NOMO-1 treated with DMSO at 0.1 percent for 48 hours (cell line): ENCODE measurements around the gene LYAR.
A peak's percentile ranks its signal among the peaks of the same experiment; 100 is the strongest.
"Not testable (repeated sequence)": the region's sequence is repeated elsewhere in the genome, so short reads cannot be mapped to it uniquely, and the experiment has no call there.

ENCODE experiments used
- DNase-seq: peaks from one replicate; lab custom pipeline; 2025; ENCODE audit not compliant: unreplicated experiment; lab: John Stamatoyannopoulos, UW

LYAR gene

DNA sequence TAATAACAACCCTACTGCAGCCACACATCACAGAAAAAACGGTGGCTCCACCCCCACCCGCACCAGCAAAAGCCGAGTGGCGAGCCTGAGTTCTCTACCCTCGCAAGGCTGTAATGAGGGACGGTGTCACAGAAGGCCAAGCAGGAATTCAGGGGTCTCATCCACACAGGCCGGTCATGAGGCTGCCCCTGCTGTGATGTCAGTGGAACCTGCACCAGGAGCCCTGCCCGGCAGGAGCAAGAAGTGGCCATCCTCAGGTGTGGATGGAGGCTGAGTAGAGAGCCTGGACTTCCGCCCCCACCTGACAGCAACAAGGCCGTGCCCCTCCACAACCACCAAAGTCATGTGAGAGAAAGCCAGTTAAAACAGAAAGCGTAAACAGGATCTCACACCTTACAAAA is 20.6 kb downstream of the LYAR start:
- no peak for DNase-seq

DNA sequence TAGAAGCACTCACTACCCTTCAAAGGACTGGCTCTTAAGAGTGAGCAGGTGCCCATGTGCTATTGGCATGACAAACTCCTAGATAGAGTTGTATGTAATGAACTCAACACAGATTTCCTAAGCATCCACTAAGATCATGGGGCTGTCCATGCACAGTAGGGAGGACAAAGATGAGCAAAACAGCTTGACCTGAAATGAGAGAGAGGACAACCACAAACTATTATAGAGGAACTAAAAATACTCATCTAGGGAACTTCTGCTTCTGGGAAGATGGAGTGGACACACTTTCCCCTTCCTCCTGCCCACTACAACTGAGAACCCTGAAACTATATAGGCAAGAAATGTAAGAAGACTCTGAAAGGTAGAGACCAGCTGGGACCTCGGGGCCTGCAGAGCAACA is 21.2 kb downstream of the LYAR start:
- DNase-seq, result peak; percentile 55

DNA sequence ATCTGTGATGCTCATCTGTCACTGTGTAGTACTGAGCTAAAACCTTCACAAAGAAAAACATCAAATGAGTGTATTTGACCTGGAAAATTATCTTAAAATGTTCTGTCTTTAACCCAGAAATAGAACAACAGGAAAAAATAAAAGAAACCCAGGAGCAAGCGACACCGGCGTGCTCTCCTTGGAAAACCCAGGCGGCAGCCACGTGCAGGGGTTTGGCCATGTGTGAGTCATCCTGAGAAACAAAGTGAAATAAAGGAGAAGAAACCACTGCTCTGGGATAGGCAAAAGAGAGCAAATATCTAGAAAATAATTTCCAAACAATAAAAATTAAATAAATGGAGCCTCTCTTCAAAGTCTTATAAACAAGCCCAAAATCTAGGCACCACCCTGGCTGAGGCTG is 22.0 kb downstream of the LYAR start:
- no peak for DNase-seq

DNA sequence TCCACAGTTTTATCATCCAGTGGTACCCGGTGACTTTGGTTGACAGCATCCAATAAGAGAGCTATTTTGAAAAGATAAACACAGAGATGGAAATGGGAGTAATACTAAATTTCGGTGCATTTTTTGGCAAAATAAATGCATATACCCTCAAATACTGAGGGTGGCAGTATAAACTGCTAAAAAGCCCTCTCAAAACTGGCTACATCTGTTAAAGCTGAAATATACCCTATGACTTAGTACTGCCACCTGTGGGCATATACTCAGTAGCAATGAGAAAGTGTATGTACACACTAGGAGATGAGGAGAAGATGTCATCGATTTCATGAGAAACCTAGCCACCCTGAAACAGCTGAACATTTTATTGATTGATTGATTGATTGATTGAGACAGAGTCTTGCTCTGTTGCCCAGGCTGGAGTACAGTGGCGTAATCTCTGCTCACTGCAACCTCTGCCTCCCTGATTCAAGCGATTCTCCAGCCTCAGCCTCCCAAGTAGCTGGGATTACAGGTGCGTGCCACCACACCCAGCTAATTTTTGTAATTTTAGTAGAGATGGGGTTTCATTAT is 29.7 kb downstream of the LYAR start:
- DNase-seq, result peak; percentile 70

DNA sequence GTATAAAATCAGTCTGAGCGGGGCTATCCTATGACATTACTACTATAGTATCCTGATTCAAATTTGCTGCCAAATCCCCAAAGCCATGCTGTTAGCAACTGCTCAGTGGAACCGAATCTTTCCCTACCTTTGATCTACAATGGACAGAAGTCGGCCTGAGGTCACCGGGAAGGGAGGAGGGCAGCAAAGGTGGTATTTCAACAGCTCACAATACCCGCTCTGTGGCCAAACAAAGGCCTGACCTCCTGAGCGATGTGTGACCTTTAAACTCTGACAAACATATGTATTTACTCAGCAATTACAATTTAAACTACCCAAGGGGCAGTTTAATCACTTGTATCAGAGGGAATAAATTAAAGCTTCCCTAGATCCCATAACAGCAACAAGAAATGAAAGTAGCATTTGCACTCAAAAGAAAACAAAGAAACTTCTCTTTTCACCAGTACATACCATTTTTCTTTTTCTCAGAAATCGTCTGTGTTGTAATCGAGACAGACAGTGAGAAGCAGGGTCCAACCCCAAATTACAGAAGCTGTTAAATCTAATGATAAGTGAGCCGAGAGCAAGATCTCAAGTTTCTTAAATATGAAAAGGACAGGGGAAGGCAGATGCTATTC is 30.4 kb downstream of the LYAR start:
- DNase-seq, result peak; percentile 16

DNA sequence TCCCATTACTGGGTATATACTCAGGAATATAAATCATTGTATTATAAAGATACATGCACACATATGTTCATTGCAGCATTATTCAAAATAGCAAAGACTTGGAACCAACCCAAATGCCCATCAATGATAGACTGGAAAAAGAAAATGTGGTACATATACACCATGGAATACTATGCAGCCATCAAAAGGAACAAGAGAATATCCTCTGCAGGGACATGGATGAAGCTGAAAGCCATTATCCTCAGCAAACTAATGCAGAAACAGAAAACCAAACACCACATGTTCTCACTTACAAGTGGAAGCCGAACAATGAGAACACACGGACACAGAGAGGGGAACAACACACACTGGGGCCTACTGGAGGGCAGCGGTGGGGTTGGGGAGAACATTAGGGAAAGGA is 32.2 kb downstream of the LYAR start:
- DNase-seq, result not testable (repeated sequence)

DNA sequence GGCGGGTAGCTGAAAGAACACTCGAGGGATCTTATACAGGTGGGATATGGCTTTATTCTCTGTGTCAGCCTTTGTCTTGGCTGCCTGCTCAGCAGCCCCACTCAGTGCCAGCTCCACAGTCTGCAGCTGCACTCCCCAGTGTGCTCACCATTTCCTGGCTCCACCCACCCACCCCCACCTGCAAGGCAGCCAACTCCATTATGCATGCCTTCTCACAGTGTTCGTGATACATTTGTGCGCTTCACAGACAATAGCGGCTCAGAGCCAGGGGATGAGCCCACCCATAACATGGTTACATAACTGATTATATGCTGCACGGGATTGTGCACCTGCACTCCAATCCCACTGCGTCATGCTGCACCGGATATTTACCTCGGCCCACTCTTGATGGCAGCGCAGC is 33.2 kb downstream of the LYAR start:
- no peak for DNase-seq

DNA sequence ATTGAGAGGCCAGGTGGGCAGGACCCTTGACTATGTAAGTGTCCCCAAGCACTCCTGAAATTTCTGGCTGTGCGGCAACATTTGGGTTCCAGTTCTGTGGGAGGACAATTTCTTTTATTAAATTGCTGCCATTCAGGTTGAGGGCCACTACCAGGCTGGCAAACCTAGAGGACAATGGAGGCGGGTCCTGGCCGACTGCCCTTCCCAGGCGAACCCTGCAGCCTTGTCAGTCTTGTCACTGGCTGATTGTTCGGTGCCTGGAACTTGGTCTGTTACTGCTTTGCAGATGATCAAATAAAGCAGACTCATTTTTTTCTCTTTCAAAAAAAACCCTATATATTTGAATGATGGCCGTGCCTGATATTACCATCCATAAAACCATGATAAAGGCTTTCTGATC is 35.3 kb downstream of the LYAR start:
- no peak for DNase-seq

DNA sequence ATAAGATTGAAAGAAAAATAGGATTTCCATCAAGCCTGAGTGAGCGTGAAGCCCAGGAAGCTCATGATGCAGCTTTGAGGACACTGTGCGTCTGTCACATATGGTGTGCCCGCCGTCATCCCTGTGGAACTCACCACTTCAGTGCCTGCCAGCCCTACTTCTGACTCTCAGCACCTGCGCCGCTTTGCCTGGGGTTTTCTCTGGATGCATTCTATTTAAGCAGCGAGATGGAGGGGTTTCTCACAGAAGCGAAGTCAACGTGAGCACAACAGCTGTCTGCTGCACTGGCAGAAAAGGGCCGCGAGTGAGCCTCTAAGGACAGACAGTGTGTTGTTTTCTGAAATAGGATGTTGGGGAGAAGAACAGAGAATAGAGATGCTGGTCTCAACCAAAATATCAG is 35.8 kb downstream of the LYAR start:
- no peak for DNase-seq

DNA sequence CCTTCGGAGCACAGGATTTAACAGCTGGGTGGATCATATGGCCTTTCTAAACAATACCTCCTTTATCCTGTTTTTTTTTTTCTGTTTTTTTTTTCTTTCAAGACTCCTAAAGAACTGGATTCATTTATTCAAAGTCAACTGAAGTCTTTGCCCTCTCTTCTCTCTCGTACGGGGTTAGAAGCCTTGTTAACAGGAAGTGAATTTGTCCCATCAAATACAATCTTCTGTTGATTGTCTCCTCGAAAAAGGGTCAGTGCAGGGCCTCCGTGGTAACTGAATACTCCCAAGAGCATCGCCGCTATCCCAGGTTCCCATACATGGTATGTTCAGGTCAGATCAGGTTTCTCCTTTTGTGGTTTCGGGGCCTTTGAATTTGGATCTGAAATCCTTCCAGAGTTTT is 40.1 kb downstream of the LYAR start:
- DNase-seq, result no peak

DNA sequence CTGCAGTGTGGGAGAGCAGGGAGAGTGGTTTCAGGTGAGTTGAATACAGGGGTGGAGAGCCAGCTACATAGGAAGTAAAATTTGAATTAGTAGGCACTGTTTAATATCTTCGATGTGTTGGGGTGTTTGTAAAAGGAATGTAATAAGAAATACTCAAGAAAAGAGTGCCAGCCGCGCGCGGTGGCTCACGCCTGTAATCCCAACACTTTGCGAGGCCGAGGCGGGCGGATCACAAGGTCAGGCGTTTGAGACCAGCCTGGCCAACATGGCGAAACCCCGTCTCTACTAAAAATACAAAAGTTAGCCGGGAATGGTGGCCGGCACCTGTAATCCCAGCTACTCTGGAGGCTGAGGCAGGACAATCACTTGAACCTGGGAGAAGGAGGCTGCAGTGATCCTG is 40.6 kb downstream of the LYAR start:
- DNase-seq, result not testable (repeated sequence)

DNA sequence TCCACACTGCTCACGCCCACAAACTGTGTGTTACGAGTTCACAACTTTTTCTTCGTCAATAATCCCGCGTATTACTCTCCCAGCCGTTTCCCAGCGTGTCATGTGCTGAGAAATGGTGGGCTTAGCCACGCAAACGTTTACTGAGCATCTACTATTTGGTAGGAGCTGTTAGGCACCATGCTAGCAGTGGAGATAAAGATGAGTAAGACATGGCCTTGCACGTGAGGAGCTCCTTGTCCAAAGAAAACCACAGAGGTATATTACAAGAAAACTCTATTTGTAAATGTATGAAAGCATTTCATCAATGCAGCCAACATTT is 41.1 kb downstream of the LYAR start:
- DNase-seq, result no peak

DNA sequence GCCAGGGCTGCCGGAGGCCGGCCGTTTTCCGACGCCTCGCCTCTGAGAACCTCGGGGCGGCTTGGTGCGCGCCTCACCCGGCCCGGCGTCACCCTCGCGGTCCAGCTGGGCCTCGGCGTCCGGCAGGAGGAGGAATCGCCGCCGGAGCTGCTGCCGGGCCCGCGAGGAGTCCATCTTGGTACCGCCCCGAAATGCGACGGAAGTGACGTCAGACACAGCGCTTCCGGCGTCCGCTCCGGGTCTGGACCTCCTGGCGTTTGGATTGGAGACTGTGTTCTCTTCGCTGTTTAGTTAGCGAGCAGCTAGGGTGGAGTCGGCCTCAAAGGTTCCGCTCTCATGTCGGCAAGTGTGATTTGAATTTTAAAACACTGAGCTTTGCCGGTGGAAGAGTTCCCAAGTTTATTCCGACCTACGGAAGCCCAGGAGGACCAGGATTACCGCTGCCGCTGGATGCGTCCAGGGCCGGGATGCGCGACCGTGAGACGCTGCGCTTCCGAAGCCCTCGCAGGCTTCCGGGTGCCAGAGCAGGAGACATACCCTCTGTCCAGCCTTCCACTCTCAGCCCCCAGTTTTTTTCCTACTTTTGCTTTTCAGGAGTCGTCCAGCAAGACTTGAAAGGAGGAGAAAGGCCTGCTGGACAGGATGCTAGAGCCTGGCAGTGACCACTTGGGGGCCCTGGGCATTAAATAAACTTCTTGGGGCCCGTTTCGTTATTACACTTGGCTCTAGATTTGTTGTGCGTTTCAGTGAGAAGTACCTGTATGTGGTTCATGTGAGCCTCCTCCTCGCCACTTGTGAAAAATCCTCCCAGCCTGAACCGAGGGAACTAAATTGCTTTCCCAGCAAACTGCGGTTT is 41.7 kb downstream of the LYAR start, which contains the start of gene TMEM128:
Gene TMEM128 (minus strand): TSS at position 195 of the 856 bp plus-strand sequence. CDS start 21 bp downstream, at position 174.
- peak; percentile 86 for DNase-seq

DNA sequence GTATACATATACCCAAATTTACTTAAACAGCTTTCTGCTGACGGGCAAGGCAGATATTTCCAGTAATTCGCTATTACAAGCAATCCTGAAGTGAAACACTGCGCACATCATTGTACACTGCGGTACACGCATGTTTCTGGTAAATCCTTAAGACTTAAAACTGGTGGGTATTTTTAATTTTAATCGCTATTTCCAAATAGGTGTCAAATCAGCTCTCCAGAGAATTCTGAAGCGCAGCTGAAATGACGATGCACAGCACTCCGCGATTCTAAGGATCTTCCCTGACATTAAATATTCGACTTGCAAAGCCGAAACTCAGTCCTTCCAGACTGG is 42.3 kb downstream of the LYAR start:
- DNase-seq, result peak; percentile 48

DNA sequence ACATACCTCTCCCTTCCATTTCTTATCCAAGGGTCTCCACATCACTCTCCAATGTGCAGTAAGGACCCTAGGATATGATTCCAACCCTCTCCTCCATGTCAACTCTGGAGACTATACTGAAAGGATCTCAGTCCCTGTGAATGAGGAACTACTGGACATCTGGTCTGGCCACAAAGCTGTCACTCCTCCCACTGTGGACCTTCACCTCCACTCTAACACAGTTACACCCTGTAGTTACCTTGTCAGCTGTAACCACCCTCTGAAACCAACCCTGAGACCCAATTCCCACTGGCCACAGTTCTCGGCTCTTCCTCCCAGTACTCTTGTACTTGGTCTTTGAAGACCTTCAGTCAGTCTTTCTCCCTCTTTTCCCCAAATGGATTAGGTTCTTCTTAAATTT is 44.8 kb downstream of the LYAR start:
- no peak for DNase-seq

DNA sequence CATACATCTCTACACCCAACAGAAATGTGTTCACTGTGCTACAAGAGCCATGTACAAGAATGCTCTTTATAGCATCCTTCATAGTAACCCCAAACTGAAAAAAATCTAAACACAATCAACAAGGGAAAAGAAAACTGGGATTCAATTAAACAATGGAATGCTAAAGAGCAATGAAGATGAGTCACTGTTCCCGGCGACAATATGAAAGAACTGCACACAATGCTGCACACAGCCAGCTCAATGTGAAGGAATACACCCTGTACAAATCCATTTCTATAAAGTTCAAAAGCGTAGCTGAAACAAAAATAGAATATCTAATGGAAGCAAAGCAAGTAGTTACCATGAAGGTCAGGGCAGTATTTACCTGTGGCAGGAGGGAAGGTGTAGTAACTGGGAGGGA is 50.4 kb downstream of the LYAR start:
- DNase-seq, result not testable (repeated sequence)

DNA sequence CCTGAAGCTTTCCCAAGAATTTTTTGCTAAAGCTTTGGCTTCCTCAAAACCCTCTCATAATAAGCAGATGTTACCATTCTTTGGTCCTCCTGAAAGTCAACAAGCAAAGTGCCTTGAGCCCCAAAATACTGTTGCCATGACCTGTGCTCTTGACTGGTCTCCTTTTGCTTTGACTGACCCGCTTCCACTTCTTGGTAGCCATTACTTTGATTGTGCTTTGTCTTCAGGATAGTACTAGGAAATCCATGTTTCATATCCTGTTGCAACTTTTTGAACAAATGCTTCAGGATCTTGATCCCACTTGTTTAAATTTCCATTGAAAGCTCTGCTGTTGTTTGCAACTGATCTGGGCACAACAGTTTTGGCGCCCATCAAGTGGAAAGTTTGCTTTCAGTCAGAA is 56.3 kb downstream of the LYAR start:
- DNase-seq, result no peak

DNA sequence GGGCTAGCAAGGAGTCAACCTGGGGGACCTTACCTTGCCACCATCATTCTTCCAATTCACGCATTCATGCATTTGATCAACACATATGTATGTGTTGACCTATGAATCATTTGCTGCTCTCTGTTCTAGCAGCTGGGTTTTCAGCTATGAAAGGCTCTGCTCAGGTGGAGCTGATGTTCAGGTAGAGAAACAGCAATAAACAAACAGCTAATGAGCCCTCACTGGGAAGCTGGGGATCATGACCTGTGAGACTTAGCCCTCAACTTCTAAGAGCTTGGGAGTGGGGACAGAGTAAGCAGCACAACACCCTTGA is 61.6 kb downstream of the LYAR start:
- no peak for DNase-seq

DNA sequence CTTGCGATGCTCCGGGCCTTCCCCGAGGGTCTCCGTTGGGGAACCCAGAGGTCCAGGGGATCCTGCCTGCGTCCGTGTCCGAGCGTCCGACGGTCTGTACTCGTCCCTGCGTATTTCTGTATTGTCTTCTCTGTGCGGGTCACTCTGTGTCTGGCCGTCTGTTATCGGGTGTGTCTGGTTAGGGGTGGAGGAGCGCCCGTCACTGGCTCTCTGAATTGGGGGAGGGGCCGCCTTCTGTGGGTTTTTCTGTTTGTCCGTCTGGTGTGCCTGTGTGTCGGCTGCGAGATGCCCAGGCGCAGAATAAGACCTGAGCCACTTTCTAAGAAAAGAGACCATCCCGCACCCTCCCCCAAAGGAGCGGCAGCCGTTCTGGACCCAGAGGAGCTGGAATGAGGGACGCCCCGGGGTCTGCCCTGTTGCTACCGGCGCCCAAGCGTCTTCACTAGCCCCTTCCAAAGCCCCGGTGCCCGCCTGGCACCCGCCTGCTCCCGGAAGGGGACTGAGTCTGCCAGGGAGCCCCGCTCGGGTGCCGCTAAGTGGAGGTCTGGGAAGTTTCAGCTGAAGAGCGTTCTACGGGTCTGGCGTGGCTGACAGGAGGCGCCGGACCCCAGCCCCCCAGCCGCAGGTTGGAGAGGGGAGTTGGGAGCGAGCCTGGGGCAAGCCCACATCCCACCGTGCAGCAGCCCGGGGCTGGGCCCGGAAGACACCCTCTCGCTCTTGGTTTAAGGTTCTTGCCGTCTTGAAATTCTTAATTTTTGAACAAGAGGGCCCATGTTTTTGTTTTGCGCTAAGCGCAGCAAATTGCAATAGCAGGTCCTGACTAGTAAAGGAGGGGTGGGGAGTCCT is 62.2 kb downstream of the LYAR start:
- no peak for DNase-seq

DNA sequence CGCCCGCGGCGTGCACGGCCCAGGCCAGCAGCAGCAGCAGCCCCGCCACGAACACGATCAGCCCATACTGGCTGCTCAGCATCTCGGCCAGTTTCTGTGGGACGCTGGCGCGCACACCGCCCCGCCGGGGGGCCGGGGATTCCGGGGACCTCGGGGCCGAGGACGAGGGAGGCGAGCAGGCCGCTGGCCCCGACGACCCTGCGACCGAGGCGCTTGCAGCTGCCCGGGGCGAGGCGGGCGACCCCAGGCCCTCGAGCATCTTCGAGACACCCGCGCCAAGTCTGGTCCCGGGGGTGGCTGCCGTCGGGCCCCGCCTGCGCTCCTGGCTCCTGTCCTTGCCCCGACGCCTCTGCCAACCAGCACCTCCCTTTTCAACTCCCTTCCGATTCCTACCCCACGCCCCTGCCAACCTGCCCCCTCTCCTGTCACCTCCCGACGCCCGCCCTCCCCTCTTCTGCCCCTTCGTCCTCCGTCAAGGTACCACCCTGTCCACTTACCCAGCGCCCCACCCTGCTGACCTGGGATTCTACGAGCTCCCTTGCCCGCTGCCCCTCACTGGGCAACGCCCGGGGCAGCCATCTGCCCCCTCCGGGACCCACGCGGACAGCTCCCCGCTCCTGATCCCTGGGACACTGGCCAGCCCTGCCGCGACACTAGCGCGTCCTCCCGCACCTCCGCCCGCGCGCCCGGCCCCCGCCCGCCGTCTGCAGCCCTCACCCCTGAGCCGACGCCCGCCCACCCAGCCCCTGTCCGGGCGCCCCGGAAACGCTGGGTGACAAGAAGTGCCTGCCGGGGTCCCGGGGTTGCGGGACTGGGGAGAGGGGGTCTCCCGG is 63.1 kb downstream of the LYAR start, which contains the start of gene OTOP1:
Gene OTOP1 (minus strand): TSS at position 324 of the 833 bp plus-strand sequence. CDS start 65 bp downstream, at position 259.
- no peak for DNase-seq
